Psoas muscle (tissue), 8 donors: ENCODE results near the gene NT5C2. TPM values are rescaled to one million over a fixed set of nuclear protein-coding genes. Genes with fewer than 3 reads are reported as not detected.

Experiments used
- ATAC-seq, 4 donors: fragments of 200-7000 bp; cut with Tn5 transposase; one replicate each; pipeline ENCODE4 v1.9.1; 2020; ENCODE audit warnings: moderate library complexity in 3 of 4, mild to moderate bottlenecking in 2 of 4
- DNase-seq, 2 donors: peaks; one replicate each; pipeline ENCODE4 v3.0.0-alpha.2; 2020
- H3K27ac ChIP-seq: fragments of 200-600 bp; one replicate; pipeline ENCODE4 v1.8.0; 2022
- H3K27me3 ChIP-seq, 3 donors: fragments of 200-600 bp in 1 of 3; one replicate each; pipeline versions ENCODE4 v1.6.1 to v1.8.0; 2013 to 2022; ENCODE audit warnings: low read length in 2 of 3, mild to moderate bottlenecking in 2 of 3, moderate library complexity in 1 of 3; ENCODE audit not compliant: insufficient read depth in 3 of 3
- H3K36me3 ChIP-seq, 2 donors: fragments of 200-600 bp in 1 of 2; one replicate each; pipeline versions ENCODE4 v1.6.1 to v1.8.0; 2013 to 2022; ENCODE audit warnings: low read depth in 1 of 2, mild to moderate bottlenecking in 1 of 2, moderate library complexity in 1 of 2; ENCODE audit not compliant: insufficient read depth in 1 of 2
- H3K4me1 ChIP-seq: fragments of 200-600 bp; one replicate; pipeline ENCODE4 v1.8.0; 2022
- H3K4me3 ChIP-seq: fragments of 200-600 bp; one replicate; pipeline ENCODE4 v1.8.0; 2022; ENCODE audit warnings: mild to moderate bottlenecking
- H3K9me3 ChIP-seq: fragments of 200-600 bp; one replicate; pipeline ENCODE4 v1.8.0; 2022
- WGBS, 3 donors: extraction: QIAGEN DNeasy Blood & Tissue Kit; methylation state at CpG; one replicate each; pipeline versions ENCODE4 v1.1.6 to v1.1.7; 2013; 5-methylcytosine and 5-hydroxymethylcytosine counted together
- intact Hi-C, 2 donors: fragments of 100-400 bp; cut with DNase I; formaldehyde crosslinking; loops; one replicate each; pipeline versions ENCODE4 v1.11.0 to v1.14.2; 2022
- polyA plus RNA-seq, 3 donors: library from polyadenylated mRNA; stranded (reverse); fragments of 200-250 nt; gene quantifications; one replicate each; pipeline ENCODE4 v1.2.3, GENCODE V29; 2013
- total RNA-seq, 4 donors: library from RNA; stranded (reverse); fragmentation: NEBNext Ultra II Directional in 2 of 4; extraction: Animal tissue kit (Norgen Biotek cat#: 25700) in 2 of 4; gene quantifications; one replicate each; pipeline versions ENCODE4 v1.2.1 to v1.2.4, GENCODE V29; 2021 to 2023
- TF ChIP-seq, protein P1 (sequence below): fragments of 200-600 bp; IDR thresholded peaks from one replicate; pipeline ENCODE4 v1.8.0; 2022; ENCODE audit warnings: antibody characterized with exemption
- donor health status: healthy with polysubstance abuse.
- donor health status: DM: no; HTN: no; CAD: no; lungs with moderate emphysema.
- donor health status: Bipolar disorder and iron deficiency.
- donor health status: healthy.
- donor health status: DM: yes; HTN: yes; CAD: no.
- donor health status: DM: no; HTN: no; CAD: no.
- donor health status: DM: no; HTN: no; CAD: no.
- donor health status: DM: yes; HTN: yes; CAD: no.

NT5C2 gene
- total and polyA plus RNA-seq, 7 donors: 17.8 to 94.6 (median 64.5) TPM

DNA sequence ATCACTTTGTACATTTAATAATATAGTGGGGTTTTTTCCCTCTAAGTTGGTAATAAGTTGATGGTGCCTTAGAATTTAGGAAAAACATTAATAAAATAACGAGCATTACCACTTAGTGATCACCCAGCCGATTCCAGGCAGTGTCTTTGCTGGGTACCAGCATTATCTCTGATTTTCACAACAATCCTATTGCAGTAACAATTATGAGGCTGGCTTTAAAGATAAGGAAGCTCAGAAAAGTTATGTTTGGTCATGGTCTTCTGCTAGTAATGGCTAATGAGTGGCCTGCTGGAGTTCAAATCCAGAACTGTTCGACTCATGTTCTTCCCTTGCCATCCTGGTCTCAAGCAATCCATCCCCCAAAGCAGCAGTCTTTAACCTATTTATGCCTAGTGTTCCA is 147.1 kb downstream of the NT5C2 start:
- H3K9me3 ChIP-seq: no peaks in the 10 kb centered on the region
- WGBS, 3 donors: 91 to 98% (median 92%) methylated on average over 3 of the region's 3 CpGs
- peaks cover 3% of the 10 kb centered on the region for H3K4me1 ChIP-seq
- no peak overlapping the region for H3K27ac ChIP-seq
- intact Hi-C loops: no loop called here
- no peak for DNase-seq
- H3K27me3 ChIP-seq: no peaks in the 10 kb centered on the region
- H3K4me3 ChIP-seq: no peak overlapping the region
- TF ChIP-seq, protein P1, sequence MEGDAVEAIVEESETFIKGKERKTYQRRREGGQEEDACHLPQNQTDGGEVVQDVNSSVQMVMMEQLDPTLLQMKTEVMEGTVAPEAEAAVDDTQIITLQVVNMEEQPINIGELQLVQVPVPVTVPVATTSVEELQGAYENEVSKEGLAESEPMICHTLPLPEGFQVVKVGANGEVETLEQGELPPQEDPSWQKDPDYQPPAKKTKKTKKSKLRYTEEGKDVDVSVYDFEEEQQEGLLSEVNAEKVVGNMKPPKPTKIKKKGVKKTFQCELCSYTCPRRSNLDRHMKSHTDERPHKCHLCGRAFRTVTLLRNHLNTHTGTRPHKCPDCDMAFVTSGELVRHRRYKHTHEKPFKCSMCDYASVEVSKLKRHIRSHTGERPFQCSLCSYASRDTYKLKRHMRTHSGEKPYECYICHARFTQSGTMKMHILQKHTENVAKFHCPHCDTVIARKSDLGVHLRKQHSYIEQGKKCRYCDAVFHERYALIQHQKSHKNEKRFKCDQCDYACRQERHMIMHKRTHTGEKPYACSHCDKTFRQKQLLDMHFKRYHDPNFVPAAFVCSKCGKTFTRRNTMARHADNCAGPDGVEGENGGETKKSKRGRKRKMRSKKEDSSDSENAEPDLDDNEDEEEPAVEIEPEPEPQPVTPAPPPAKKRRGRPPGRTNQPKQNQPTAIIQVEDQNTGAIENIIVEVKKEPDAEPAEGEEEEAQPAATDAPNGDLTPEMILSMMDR: no peak
- no peaks in the 10 kb centered on the region for H3K36me3 ChIP-seq
- ATAC-seq: no peak

DNA sequence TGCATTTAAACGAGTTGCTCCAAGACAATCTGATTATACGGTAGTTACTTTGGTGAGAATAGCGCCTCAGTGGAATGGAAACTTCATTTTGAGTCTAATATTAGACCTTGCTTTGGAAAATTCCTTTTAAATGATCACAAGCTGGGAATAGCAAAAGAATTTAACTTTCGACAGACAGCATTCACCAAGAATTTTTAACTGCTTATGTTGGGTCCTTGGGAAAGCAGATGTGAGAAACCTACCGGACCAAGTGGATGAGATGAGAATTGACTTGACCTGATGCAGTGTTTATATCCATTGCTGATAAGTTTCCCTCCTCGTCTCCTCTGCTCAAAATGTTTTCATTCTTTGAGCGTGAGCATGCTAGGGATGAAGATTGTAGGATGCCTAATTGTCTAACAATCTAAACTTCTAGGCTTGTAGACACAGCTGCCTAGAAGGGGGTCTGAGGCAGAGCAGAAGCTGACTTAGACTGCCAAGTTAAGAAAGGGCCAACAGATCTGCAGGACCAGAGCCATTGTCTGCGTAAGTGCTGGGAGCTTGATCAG is 148.1 kb downstream of the NT5C2 start:
- Histone ChIP-seq H3K9me3 (no peaks in the 10 kb centered on the region), H3K27me3 (no peaks in the 10 kb centered on the region), H3K4me3 (no peak overlapping the region), H3K36me3 (no peaks in the 10 kb centered on the region), H3K27ac (no peak overlapping the region), H3K4me1 (peaks cover 3% of the 10 kb centered on the region)
- WGBS, 3 donors: 50 to 52% (median 52%) methylated on average over 8 of the region's 8 CpGs
- DNase-seq: no peak
- TF ChIP-seq, protein P1: no peak
- intact Hi-C loops: no loop called here
- no peak for ATAC-seq

DNA sequence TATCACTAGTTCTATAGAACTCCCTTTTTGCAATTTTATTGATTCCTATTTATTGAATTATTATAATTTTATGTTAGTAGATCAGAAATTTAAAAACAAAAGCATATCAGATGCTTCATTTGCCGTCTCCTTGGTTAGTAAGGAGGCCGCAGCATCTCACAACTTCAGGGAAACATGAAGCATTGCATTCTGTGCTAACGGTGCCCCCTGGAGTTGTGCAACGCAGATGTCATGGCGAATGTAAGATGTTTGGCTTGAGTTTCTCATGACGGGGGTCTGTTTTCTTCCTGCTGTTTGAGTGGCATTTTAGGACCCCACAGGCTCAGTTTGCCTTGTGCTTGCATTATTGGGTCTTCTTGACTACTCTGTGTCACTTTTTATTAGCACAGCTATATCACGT is 150.2 kb downstream of the NT5C2 start:
- Histone ChIP-seq H3K36me3 (no peaks in the 10 kb centered on the region), H3K9me3 (no peaks in the 10 kb centered on the region), H3K27me3 (no peaks in the 10 kb centered on the region), H3K4me3 (no peak overlapping the region), H3K4me1 (peaks cover 3% of the 10 kb centered on the region), H3K27ac (no peak overlapping the region)
- intact Hi-C loops: no loop called here
- no peak for ATAC-seq
- 92 to 94% (median 94%) methylated on average over 7 of the region's 7 CpGs for WGBS, 3 donors
- TF ChIP-seq, protein P1: no peak
- DNase-seq: no peak

DNA sequence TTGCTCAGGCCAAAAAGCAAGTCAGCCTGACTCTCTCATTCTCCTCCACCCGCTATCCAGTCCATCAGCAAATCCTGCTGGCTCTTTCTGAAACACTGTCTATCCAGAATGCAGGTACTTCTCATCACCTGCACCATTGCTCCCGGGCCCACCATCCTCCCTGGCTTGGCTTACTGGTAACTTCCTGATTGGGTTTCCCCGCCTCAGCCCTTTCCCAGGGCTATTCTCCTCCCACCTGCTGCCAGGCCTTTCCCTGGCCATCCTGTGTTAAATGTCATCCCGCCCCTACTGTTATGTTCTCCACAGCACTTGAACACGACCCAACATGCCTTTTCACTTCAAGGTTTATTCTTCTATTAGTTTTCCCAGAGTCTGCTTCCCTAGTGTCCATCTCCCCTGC is 150.9 kb downstream of the NT5C2 start:
- intact Hi-C loops: no loop called here
- H3K4me1 ChIP-seq: peaks cover 3% of the 10 kb centered on the region
- 55 to 78% (median 63%) methylated on average over 5 of the region's 5 CpGs for WGBS, 3 donors

More for the DNA sequence above, 150.9 kb downstream of the NT5C2 start:
- Histone ChIP-seq H3K9me3 (no peaks in the 10 kb centered on the region), H3K4me3 (no peak overlapping the region), H3K36me3 (no peaks in the 10 kb centered on the region), H3K27ac (no peak overlapping the region), H3K27me3 (no peaks in the 10 kb centered on the region)
- TF ChIP-seq, protein P1: no peak
- ATAC-seq (no peak), DNase-seq (no peak)
